Suprapubic skin (tissue), 3 donors: ENCODE data around the gene SETMAR.

ENCODE experiments used
- POLR2AphosphoS5 ChIP-seq, 3 donors: sonication (generic); formaldehyde crosslinking; IDR thresholded peaks; one replicate each; pipeline ENCODE4 v1.6.1; 2017; ENCODE audit warnings: antibody characterized with exemption in 3 of 3
- TF ChIP-seq, protein P1 (sequence below), 2 donors: fragments of 200-600 bp in 1 of 2; fragments of 450-650 bp in 1 of 2; sonication (generic) in 1 of 2; IDR thresholded peaks; one replicate each; pipeline ENCODE4 v1.5.1; 2016 to 2019; ENCODE audit warnings: antibody characterized with exemption in 2 of 2, mild to moderate bottlenecking in 1 of 2, moderate library complexity in 1 of 2

DNA sequence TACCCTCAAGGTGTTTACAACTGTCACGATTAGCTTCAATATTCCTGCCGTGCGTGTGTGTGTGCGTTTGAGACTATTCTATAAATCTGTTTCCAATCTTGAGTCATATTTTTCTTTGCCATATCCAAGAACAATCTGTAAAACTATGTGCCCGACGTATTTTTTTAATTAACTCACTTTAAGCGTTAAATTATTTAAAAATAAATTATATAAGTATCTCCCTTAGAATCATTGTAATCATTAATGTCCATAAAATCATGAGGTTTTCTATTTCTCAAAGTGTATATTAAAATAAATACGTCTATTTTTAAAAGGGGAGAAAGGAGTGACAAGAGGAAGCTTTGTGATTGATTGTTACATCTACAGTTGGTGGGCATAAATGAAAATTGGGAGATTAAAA is 2.9 kb downstream of the SETMAR start:
- TF ChIP-seq, protein P1, sequence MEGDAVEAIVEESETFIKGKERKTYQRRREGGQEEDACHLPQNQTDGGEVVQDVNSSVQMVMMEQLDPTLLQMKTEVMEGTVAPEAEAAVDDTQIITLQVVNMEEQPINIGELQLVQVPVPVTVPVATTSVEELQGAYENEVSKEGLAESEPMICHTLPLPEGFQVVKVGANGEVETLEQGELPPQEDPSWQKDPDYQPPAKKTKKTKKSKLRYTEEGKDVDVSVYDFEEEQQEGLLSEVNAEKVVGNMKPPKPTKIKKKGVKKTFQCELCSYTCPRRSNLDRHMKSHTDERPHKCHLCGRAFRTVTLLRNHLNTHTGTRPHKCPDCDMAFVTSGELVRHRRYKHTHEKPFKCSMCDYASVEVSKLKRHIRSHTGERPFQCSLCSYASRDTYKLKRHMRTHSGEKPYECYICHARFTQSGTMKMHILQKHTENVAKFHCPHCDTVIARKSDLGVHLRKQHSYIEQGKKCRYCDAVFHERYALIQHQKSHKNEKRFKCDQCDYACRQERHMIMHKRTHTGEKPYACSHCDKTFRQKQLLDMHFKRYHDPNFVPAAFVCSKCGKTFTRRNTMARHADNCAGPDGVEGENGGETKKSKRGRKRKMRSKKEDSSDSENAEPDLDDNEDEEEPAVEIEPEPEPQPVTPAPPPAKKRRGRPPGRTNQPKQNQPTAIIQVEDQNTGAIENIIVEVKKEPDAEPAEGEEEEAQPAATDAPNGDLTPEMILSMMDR (IDR thresholded peaks at IDR 0.05), result no peak
- no peak for TF ChIP-seq POLR2AphosphoS5 (IDR thresholded peaks at IDR 0.05)
